H1 (cell line): ENCODE measurements around the gene ATG9B. TPM values are rescaled to one million over a fixed set of nuclear protein-coding genes. Genes with fewer than 3 reads are reported as not detected.

Source experiments
- CTCF ChIA-PET: fragments of 300-600 bp; sonication (Branson Sonifier 250); formaldehyde crosslinking; loops from one replicate; lab custom pipeline; 2021; ENCODE audit not compliant: partially characterized antibody; lab: Charles Lee
- POLR2A ChIA-PET: fragments of 300-600 bp; sonication (Branson Sonifier 250); formaldehyde crosslinking; loops from one replicate; lab custom pipeline; 2021; ENCODE audit warnings: inconsistent platforms; ENCODE audit not compliant: partially characterized antibody; lab: Charles Lee
- DNase-seq, 2 experiments: peaks; one replicate each; pipeline versions ENCODE4 v3.0.0 to v3.0.0-alpha.2; 2010 to 2022; ENCODE audit warnings: low spot score in 2 of 2, low read depth in 1 of 2, mixed read lengths in 1 of 2
- FAIRE-seq: peaks from 2 replicates; lab custom pipeline; 2011; peaks lifted over from hg19 to GRCh38; lab: Jason Lieb, UNC
- H2AFZ ChIP-seq: 2 replicates; pipeline ENCODE4 v1.8.1; 2012; ENCODE audit warnings: low read length, inconsistent platforms
- H2AK5ac ChIP-seq: 2 replicates; pipeline ENCODE4 v1.6.1; 2013; ENCODE audit warnings: low read depth, low read length
- H2BK120ac ChIP-seq: replicated peaks from 2 replicates; pipeline ENCODE3; 2013; ENCODE audit warnings: low read depth, low read length, inconsistent platforms
- H2BK12ac ChIP-seq: 2 replicates; pipeline ENCODE4 v1.6.1; 2013; ENCODE audit warnings: low read depth, low read length
- H2BK15ac ChIP-seq: 2 replicates; pipeline ENCODE4 v1.6.1; 2013; ENCODE audit warnings: low read length
- H2BK20ac ChIP-seq: 2 replicates; pipeline ENCODE4 v1.6.1; 2013; ENCODE audit warnings: low read length
- H2BK5ac ChIP-seq: 2 replicates; pipeline ENCODE4 v1.6.1; 2013; ENCODE audit warnings: low read depth, low read length
- H3K14ac ChIP-seq: 2 replicates; pipeline ENCODE4 v1.6.1; 2013; ENCODE audit warnings: inconsistent platforms; ENCODE audit not compliant: insufficient read length
- H3K18ac ChIP-seq: 2 replicates; pipeline ENCODE4 v1.6.1; 2013; ENCODE audit warnings: low read length; ENCODE audit errors: extremely low read depth
- H3K23ac ChIP-seq: 2 replicates; pipeline ENCODE4 v1.6.1; 2013; ENCODE audit warnings: inconsistent platforms; ENCODE audit not compliant: insufficient read length
- H3K23me2 ChIP-seq: 2 replicates; pipeline ENCODE4 v1.6.1; 2013; ENCODE audit warnings: low read depth, low read length
- H3K27ac ChIP-seq: 2 replicates; pipeline ENCODE4 v1.6.1; 2011; ENCODE audit warnings: low read depth, low read length, inconsistent platforms
- H3K27me3 ChIP-seq, 4 experiments: replicated peaks in 1 of 4; 1 replicate in 1 of 4; 2 replicates in 3 of 4; pipeline versions ENCODE4 v1.6.1 to v1.8.1; 2011 to 2013; ENCODE audit warnings: low read length in 3 of 4, mild to moderate bottlenecking in 3 of 4, inconsistent platforms in 2 of 4, mixed read lengths in 2 of 4, moderate library complexity in 1 of 4; ENCODE audit not compliant: control insufficient read depth in 3 of 4, insufficient read depth in 3 of 4; ENCODE audit errors: extremely low read depth in 1 of 4
- H3K36me3 ChIP-seq, 4 experiments: 2 replicates each; pipeline versions ENCODE4 v1.6.1 to v1.8.1; 2011 to 2013; ENCODE audit warnings: mild to moderate bottlenecking in 4 of 4, low read length in 3 of 4, moderate library complexity in 2 of 4, control low read depth in 1 of 4, inconsistent platforms in 1 of 4; ENCODE audit not compliant: insufficient read depth in 4 of 4, control insufficient read depth in 2 of 4
- H3K4ac ChIP-seq: replicated peaks from 2 replicates; pipeline ENCODE3; 2013; ENCODE audit warnings: low read length, low read depth, mixed read lengths, inconsistent platforms; ENCODE audit not compliant: insufficient read length
- H3K4me1 ChIP-seq, 4 experiments: replicated peaks in 1 of 4; 1 replicate in 1 of 4; 2 replicates in 3 of 4; pipeline versions ENCODE4 v1.6.1 to v1.8.1; 2011 to 2013; ENCODE audit warnings: low read length in 3 of 4, inconsistent platforms in 2 of 4, mixed read lengths in 1 of 4; ENCODE audit not compliant: insufficient read depth in 4 of 4, control insufficient read depth in 3 of 4
- H3K4me2 ChIP-seq, 2 experiments: 2 replicates each; pipeline versions ENCODE4 v1.6.1 to v1.8.1; 2011 to 2013; ENCODE audit warnings: low read depth in 2 of 2, low read length in 2 of 2, control low read depth in 1 of 2, inconsistent platforms in 1 of 2, mild to moderate bottlenecking in 1 of 2; ENCODE audit not compliant: insufficient read depth in 1 of 2
- H3K4me3 ChIP-seq, 4 experiments: fragments of 200-600, 300-600 bp in 1 of 4; sonication (generic), shearing (Covaris generic), sonication (Bioruptor Twin) in 1 of 4; 2 replicates each; pipeline versions ENCODE4 v1.5.1 to v1.8.1; 2011 to 2016; ENCODE audit warnings: low read length in 4 of 4, low read depth in 3 of 4, control low read depth in 2 of 4, inconsistent platforms in 2 of 4, mild to moderate bottlenecking in 2 of 4, mixed read lengths in 1 of 4, moderate library complexity in 1 of 4; ENCODE audit not compliant: insufficient read depth in 2 of 4; ENCODE audit errors: extremely low read depth in 1 of 4
- H3K56ac ChIP-seq: replicated peaks from 2 replicates; pipeline ENCODE3; 2013; ENCODE audit warnings: low read depth, mild to moderate bottlenecking, mixed read lengths, low read length, inconsistent platforms; ENCODE audit not compliant: insufficient read length
- H3K79me1 ChIP-seq: 2 replicates; pipeline ENCODE4 v1.6.1; 2013; ENCODE audit warnings: low read depth, low read length, control low read depth
- H3K79me2 ChIP-seq, 2 experiments: 2 replicates each; pipeline versions ENCODE4 v1.6.1 to v1.8.1; 2012 to 2013; ENCODE audit warnings: low read length in 2 of 2, mild to moderate bottlenecking in 2 of 2, inconsistent platforms in 1 of 2; ENCODE audit not compliant: insufficient read depth in 2 of 2, control insufficient read depth in 1 of 2
- H3K9ac ChIP-seq, 4 experiments: replicated peaks in 1 of 4; 1 replicate in 1 of 4; 2 replicates in 3 of 4; pipeline versions ENCODE4 v1.6.1 to v1.8.1; 2011 to 2013; ENCODE audit warnings: low read depth in 3 of 4, low read length in 3 of 4, control low read depth in 2 of 4, mild to moderate bottlenecking in 2 of 4, moderate library complexity in 2 of 4, inconsistent platforms in 1 of 4; ENCODE audit errors: extremely low read depth in 1 of 4
- H3K9me3 ChIP-seq, 2 experiments: 2 replicates each; pipeline versions ENCODE4 v1.6.1 to v1.8.1; 2012 to 2013; ENCODE audit warnings: mild to moderate bottlenecking in 2 of 2, moderate library complexity in 2 of 2, control low read depth in 1 of 2, inconsistent platforms in 1 of 2, low read depth in 1 of 2, low read length in 1 of 2, mixed read lengths in 1 of 2; ENCODE audit not compliant: insufficient read depth in 2 of 2
- H4K20me1 ChIP-seq, 2 experiments: replicated peaks in 1 of 2; 2 replicates each; pipeline versions ENCODE3 to v1.8.1; 2011 to 2013; ENCODE audit warnings: inconsistent platforms in 2 of 2, low read length in 2 of 2, mild to moderate bottlenecking in 1 of 2; ENCODE audit not compliant: insufficient read depth in 2 of 2, control insufficient read depth in 1 of 2
- H4K5ac ChIP-seq: 2 replicates; pipeline ENCODE4 v1.6.1; 2013; ENCODE audit warnings: low read length, low read depth, mixed read lengths, inconsistent platforms; ENCODE audit not compliant: insufficient read length
- H4K8ac ChIP-seq: 2 replicates; pipeline ENCODE4 v1.8.0; 2013; ENCODE audit warnings: mild to moderate bottlenecking, moderate library complexity, low read length, inconsistent platforms; ENCODE audit not compliant: insufficient read depth; ENCODE audit errors: extremely low read depth
- H4K91ac ChIP-seq: replicated peaks from 2 replicates; pipeline ENCODE3; 2013; ENCODE audit warnings: low read length, mixed read lengths, inconsistent platforms; ENCODE audit not compliant: insufficient read length
- ASH2L ChIP-seq: fragments of 200-600, 300-600 bp; sonication (generic); IDR thresholded peaks from one replicate; pipeline ENCODE4 v1.7.1; 2017; ENCODE audit warnings: low read length
- EGR1 ChIP-seq: IDR thresholded peaks from 2 replicates; pipeline ENCODE4 v1.6.1; 2011; ENCODE audit warnings: low read depth, low read length, borderline replicate concordance
- HDAC2 ChIP-seq, 2 experiments: fragments of 300-600 bp in 1 of 2; sonication (generic) in 1 of 2; IDR thresholded peaks; 2 replicates each; pipeline ENCODE4 v1.6.1; 2011 to 2012; ENCODE audit warnings: low read depth in 2 of 2, low read length in 2 of 2, mild to moderate bottlenecking in 2 of 2, moderate library complexity in 2 of 2, borderline replicate concordance in 1 of 2, inconsistent platforms in 1 of 2
- PHF8 ChIP-seq: fragments of 200-600 bp; sonication (generic); conservative IDR thresholded peaks from 2 replicates; pipeline ENCODE4 v1.7.1; 2012; ENCODE audit warnings: low read depth, mild to moderate bottlenecking, inconsistent platforms, low read length, moderate library complexity
- RAD21 ChIP-seq, 2 experiments: IDR thresholded peaks in 1 of 2; conservative IDR thresholded peaks in 1 of 2; 2 replicates each; pipeline ENCODE4 v1.6.1; 2011; ENCODE audit warnings: low read depth in 2 of 2, low read length in 2 of 2, improper control_type of control experiment in 1 of 2, inconsistent platforms in 1 of 2, mild to moderate bottlenecking in 1 of 2, moderate library complexity in 1 of 2
- SUZ12 ChIP-seq: fragments of 200-600 bp; sonication (generic); IDR thresholded peaks from 2 replicates; pipeline ENCODE4 v1.6.1; 2012; ENCODE audit warnings: mild to moderate bottlenecking, inconsistent platforms, low read length, moderate library complexity, mixed read lengths
- WGBS, 2 experiments: shearing (Covaris generic) in 1 of 2; methylation state at CpG; one replicate each; pipeline versions ENCODE4 v1.1.6 to v1.1.7; 2013 to 2015; ENCODE audit warnings: low lambda C conversion rate in 2 of 2, mixed read lengths in 2 of 2, inconsistent platforms in 1 of 2, low coverage in 1 of 2, missing lambda C conversion rate in 1 of 2; ENCODE audit not compliant: insufficient replicate concordance in 2 of 2, insufficient coverage in 1 of 2, insufficient read length in 1 of 2; ENCODE audit errors: extremely low coverage in 1 of 2, missing lambda C conversion rate in 1 of 2; 5-methylcytosine and 5-hydroxymethylcytosine counted together
- polyA plus RNA-seq, 7 experiments: library from polyadenylated mRNA; depleted of rRNA in 3 of 7; stranded (reverse) in 5 of 7; unstranded in 2 of 7; fragments of >200 nt in 5 of 7; fragments of 200-250 nt in 2 of 7; gene quantifications; 1 replicate in 5 of 7; 2 replicates in 1 of 7; 4 replicates in 1 of 7; pipeline versions ENCODE4 v1.2.1 to v1.2.3, GENCODE V29; 2011 to 2013; ENCODE audit warnings: missing spikeins in 2 of 7, mixed read lengths in 2 of 7
- total RNA-seq: library from RNA; stranded (reverse); fragmentation: NEBNext Ultra II Directional; extraction: Animal tissue kit (Norgen Biotek cat#: 25700); gene quantifications from 2 replicates; pipeline ENCODE4 v1.2.1, GENCODE V29; 2021
- TF ChIP-seq, protein P1 (sequence below): IDR thresholded peaks from 2 replicates; pipeline ENCODE4 v1.6.1; 2012; ENCODE audit warnings: low read length, inconsistent platforms

ATG9B gene
- total and polyA plus RNA-seq, 2 of the 8 experiments (the other 6 are each of a cell fraction or from before 2014, with no cell fraction given) = 1.4 to 2.3 TPM

DNA sequence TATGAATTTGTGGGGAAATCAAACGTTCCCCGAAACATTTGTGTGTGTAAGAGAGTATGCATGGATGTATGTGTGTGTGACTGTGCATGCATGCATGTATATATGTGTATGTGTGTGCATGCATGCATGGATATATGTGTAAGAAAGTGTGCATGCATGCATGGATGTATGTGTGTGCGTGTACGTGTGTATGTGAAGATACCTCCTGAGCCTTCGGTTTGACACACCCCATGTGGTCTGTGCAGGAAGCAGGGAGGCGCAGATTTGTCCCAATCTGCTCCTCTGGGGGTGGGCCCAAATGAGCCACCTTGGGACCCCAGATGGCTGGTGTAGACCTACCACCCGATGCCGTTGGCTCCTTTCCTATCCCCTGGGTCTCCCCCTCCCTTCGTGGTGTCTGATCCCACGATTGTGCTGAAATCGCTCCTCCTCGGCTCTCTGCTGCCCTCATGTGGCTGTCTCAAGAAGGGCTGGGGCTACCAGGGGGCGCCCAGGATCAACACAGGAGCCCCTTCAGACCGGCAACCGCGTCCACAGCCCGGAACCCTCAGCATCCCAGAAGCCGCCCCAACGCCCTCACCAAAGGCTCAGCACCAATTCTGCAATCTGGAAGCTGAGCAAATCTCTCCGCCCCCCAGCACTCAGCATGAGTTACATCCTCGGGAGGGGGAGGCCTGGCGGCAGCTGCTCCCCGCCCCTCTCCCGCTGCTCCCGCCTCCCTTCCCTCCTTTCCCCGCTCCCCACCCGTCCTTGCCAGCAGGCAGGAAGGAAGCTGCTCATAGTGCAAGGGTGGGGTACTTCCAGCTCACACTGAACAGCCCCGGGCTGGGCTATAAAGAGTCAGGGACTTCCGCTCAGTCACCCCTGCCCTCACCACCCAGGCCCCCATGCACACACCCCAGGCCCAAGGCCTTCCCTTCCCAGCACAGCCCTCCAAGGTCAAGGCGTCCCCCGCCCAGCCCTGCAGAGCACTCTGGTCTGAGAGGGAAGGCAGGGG, 35.8 kb downstream of the ATG9B start:
- peak overlapping the region; percentile 92 for H3K4ac ChIP-seq
- no peak overlapping the region; a peak in 1 of 7 replicates for H3K9ac ChIP-seq
- no peak overlapping the region for H2BK120ac ChIP-seq
- peak overlapping the region; percentile 31; the same call in 1 of the 2 replicates for H2AFZ ChIP-seq
- ChIA-PET CTCF (interaction anchor here (0.6 to 7.6 kb wide), 26 partner anchors 8 to 210 kb away, joined by 3 to 142 read pairs (median 5); no protein-coding TSS in a partner anchor), POLR2A (interaction anchor here (0.6 to 1.4 kb wide), 5 partner anchors 10 to 90 kb away, joined by 3 read pairs; no protein-coding TSS in a partner anchor)
- peak overlapping the region; percentile 4 to 76; a peak in 3 of 4 replicates for H3K4me2 ChIP-seq
- H3K36me3 ChIP-seq = no peaks in the 10 kb centered on the region
- no peaks in the 10 kb centered on the region for H3K79me2 ChIP-seq
- no peaks in the 10 kb centered on the region for H3K23me2 ChIP-seq
- FAIRE-seq = peak; percentile 24
- H2BK5ac ChIP-seq = peak overlapping the region; percentile 27; the same call in 1 of the 2 replicates
- peak overlapping the region; percentile 41 for H4K5ac ChIP-seq
- no peak overlapping the region for H2AK5ac ChIP-seq
- H3K4me1 ChIP-seq = peaks cover 4 to 17% (median 11%) of the 10 kb centered on the region in 4 experiments
- H3K4me3 ChIP-seq = peak overlapping the region in 3 of 4 experiments; percentile 30 to 55 (median 42); a peak in 7 of 8 replicates
- no peak overlapping the region for H3K56ac ChIP-seq
- no peaks in the 10 kb centered on the region for H3K9me3 ChIP-seq
- H2BK15ac ChIP-seq = peak overlapping the region; percentile 23; the same call in 1 of the 2 replicates
- DNase-seq = peak in 1 of 2 experiments; percentile 98
- no peaks in the 10 kb centered on the region for H3K79me1 ChIP-seq
- peaks cover 0 to 2% of the 10 kb centered on the region in 2 experiments for H4K20me1 ChIP-seq
- H3K14ac ChIP-seq = no peak overlapping the region
- WGBS, 2 experiments = 36% methylated on average over 25 of the region's 31 CpGs; no CpG with 5 or more reads in 1 of the 2 experiments
- no peaks in the 10 kb centered on the region for H3K27me3 ChIP-seq
- peak overlapping the region; percentile 87 for H4K8ac ChIP-seq
- no peak overlapping the region for H3K23ac ChIP-seq
- H3K18ac ChIP-seq = peak overlapping the region; percentile 60
- H4K91ac ChIP-seq = peak overlapping the region; percentile 44
- peak overlapping the region; percentile 72 for H2BK20ac ChIP-seq
- peak overlapping the region; percentile 82; the same call in 1 of the 2 replicates for H2BK12ac ChIP-seq
- no peak overlapping the region; the same call in 1 of the 2 replicates for H3K27ac ChIP-seq
- TF ChIP-seq SUZ12 (no peak), HDAC2 (IDR thresholded peaks at IDR 0.05; ENCODE audit: borderline replicate concordance in 1 of 2, low read depth in 2 of 2, low read length in 2 of 2) (0 out of 4 replicates have a peak, but pooled peaks of 1 of the 2 experiments have one; percentile 15), ASH2L (peak; percentile 45), PHF8 (no peak), EGR1 (no peak), RAD21 (IDR thresholded peaks at IDR 0.05 in 1 of 2, conservative IDR thresholded peaks at IDR 0.05 in 1 of 2; ENCODE audit: low read depth in 2 of 2, low read length in 2 of 2) (peak; percentile 89 to 96)
- TF ChIP-seq, protein P1, sequence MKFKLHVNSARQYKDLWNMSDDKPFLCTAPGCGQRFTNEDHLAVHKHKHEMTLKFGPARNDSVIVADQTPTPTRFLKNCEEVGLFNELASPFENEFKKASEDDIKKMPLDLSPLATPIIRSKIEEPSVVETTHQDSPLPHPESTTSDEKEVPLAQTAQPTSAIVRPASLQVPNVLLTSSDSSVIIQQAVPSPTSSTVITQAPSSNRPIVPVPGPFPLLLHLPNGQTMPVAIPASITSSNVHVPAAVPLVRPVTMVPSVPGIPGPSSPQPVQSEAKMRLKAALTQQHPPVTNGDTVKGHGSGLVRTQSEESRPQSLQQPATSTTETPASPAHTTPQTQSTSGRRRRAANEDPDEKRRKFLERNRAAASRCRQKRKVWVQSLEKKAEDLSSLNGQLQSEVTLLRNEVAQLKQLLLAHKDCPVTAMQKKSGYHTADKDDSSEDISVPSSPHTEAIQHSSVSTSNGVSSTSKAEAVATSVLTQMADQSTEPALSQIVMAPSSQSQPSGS = no peak; the same call in 1 of the 2 replicates
